GM21390 (cell line): Measurements from ENCODE around the gene RELN.

Experiments used
- ATAC-seq: cut with Tn5 transposase; IDR thresholded peaks from one replicate; pipeline ENCODE4 v1.9.1; 2021; ENCODE audit not compliant: unreplicated experiment

The RELN gene

DNA sequence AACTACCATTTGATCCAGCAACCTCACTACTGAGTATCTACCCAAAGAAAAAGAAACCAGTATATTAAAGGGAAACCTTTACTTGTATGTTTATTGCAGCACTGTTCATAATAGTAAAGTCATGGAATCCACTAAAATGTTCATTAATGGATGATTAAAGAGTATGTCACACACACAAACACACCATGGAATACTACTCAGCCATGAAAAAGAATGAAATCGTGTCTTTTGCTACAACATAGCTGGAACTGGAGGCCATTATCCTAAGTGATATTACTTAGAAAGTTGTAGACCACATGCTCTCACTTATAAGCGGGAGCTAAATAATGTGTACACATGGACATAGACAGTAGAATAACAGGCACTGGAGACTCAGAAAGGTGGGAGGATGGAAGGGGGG lies 340.4 kb downstream of the RELN start:
- ATAC-seq = no peak

DNA sequence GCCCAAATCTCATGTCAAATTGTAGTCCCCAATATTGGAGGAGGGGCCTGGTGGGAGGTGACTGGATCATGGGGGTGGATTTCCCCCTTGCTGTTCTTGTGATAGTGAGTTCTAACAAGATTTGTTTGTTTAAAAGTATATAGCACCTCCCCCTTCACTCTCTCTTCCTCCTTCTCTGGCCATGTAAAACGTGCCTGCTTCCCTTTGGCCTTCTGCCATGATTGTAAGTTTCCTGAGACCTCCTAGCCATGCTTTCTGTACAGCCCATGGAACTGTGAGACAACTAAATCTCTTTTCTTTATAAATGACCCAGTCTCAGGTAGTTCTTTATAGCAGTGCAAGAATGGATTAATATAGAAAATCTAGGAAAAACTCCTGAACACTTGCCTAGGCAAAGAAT lies 341.3 kb downstream of the RELN start:
- no peak for ATAC-seq

DNA sequence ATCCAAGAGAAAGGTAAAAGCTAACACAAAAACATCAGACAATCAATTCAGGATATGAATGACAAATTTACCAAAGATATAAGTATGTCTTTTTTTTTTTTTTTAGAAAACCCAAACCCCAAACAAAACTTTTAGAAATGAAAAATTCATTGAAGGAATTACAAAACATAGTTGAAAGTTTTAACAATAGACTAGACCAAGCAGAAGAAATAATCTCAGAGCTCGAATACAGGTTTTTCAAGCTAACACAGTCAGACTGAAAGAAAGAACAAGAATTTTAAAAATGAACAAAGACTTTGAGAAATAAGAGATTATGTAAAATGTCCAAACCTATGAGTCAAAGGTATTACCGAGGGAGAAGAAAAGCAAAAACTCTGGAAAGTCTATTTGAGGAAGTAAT lies 345.1 kb downstream of the RELN start:
- ATAC-seq = no peak

DNA sequence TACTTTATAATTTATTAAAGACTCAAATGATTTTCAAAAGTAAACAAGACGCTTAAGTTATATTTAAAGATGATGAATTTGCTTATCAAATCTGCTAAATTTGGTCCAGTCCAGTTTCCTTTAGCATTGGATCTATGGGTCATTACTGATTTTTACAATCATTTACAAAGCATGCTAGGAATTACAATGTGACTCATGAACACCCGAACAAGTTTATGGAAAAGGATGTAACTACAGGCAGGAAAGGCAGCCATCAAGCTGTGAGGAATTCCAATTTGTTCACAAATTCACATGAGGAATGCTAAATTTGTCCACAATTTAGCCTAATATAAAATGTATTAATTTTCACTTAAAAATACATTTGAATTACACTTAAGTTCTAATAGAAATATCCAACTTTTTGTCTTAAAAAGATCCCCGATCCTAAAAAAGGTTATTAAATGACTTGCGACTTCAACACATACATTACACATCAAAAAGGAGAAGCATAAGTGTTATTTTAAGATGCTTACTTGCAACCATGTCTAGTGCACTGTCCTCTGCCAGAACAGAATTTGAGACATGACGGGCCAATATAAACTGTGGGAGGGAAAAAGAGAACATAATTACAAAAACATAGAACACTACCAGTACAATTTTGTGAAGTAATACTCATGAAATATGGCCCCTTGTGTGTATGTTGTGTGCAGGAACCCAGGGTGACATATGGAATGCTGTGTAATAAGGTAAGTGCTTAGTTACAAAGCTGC lies 349.3 kb downstream of the RELN start:
- no peak for ATAC-seq

DNA sequence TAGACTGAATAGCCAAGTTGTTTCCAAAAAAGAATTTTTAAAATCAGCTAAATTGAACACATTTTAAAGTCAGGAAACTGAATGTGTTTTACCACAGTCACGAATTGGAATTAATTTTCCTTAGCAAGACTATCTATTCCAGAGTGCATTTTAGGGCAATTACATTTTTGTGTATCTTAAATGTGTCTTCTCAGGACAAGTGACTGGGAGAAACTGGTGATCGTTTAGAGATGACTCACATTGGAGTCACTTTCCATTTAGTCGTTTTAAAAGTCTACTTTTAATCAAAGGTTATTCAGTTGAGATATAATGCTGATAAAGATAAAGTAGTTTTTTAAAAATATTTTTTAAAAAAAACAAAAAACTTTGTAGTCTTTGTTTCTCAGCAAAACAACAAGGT lies 351.7 kb downstream of the RELN start:
- ATAC-seq = no peak

DNA sequence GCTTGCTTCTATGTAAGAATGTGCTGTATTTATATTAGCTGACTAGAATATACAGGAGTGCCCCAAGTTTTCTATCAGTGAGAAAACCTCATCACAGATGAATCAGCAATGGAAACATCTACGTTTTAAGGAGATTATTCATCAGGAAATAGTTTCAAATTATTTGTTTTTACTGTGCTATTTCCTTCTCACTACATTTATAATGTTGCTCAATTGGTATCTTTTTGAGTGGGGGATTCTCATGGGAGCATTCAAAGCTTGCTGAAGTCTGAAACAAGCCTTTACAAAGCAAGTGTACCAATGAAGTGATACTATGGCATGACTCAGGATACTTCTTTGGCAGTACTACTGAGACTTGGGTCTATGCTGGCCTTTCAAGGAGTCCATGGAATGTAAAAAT lies 352.4 kb downstream of the RELN start:
- no peak for ATAC-seq

DNA sequence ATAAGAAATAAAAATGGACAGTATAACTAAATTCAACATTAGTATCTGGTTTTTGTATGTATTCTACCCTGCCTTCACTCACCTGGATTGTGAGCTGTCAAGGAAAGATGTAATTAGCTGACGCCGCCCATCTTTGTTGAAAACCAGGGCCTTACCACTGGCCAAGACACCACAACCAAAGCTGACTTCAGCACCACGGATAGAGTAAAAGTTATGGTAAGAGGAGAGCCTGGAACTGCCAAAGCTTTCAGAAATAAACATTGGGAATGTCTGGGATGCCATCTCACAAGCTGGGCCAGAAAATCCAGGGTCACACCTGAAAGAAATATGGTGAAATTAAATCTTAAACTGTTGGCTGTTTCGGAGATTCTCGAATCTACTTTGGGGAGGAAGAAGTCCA lies 353.3 kb downstream of the RELN start:
- ATAC-seq = no peak

DNA sequence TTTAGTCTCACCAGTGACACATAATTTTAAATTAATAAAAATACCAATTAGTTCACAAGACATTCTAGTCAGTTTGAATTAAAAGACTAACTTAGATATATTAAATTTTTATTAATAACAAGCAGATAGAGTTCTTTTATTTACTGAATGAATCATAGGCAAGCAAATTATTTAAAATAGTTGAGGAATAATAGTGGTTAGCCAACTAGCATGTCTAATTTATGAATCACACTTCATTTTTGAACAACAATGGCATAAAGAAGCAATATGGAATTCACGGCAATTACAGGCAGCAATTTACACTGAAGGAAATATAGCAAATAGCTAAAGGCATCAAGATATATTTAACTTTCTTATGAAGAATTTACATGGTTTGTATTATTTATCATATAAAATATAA lies 356.5 kb downstream of the RELN start:
- ATAC-seq = no peak

DNA sequence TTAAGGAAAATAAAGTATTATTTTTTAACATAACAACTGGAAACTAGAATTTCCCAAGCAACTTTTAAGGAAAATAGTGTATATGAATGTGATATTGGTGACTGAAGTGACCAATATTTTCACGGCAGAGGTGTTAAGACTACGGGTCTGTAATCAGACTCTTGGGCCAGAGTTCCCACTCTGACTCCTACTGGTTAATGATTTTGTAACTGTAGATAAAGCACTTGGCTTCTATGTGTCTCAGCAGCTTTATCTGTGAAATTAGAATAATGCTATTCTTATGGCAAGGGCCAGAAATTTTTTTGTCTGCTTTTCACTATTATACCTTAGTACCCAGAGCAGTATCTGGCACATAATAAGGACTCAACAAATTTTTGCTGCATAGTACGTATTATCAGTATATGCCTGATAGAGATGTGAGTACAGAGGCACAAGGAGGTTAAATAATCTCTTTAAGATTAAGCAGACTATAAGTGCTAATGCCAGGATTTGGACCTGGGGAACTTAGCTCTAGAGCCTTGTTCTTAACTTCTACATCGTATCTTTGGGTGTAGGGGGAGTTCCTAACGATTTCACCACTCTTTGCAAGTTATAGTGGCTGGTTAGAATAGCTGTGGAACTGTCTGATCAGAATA lies 357.3 kb downstream of the RELN start:
- no peak for ATAC-seq

DNA sequence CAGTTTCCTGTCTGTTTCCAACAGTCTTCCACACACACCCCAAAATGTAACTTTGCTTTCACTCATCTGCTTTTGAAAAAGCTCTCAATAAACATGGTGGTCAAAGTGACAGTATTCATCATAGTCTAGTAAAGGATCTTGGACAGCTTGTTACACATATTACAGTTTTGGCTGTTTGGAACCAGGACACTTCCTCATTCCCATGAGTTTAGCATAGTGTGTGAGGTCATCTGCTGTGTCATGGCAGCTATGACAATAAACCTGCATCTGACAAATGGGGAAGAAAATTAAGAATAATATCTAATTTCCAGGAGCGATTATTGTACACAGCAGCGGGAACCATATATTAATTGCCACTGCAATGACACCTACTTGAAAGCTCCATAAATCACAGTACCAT lies 359.1 kb downstream of the RELN start:
- ATAC-seq = no peak

DNA sequence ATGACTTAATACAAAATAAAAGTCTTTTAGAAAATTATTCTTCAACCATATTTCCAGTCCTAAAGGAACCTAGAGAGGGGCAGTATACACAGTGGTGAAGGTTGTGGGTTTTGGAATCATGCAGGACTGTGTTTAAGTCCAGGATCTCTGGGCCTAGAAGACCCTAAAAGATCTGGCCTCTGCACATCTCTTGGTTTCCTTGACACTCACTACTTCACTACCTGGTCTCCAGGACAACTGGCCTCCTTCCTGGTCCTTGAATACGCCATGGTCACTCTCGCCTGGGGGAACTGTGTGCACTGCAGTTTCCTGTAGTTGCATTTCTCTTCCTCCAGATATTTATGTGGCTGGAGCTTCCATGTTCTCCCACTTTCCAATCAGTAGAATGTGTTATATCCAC lies 360.7 kb downstream of the RELN start:
- no peak for ATAC-seq

DNA sequence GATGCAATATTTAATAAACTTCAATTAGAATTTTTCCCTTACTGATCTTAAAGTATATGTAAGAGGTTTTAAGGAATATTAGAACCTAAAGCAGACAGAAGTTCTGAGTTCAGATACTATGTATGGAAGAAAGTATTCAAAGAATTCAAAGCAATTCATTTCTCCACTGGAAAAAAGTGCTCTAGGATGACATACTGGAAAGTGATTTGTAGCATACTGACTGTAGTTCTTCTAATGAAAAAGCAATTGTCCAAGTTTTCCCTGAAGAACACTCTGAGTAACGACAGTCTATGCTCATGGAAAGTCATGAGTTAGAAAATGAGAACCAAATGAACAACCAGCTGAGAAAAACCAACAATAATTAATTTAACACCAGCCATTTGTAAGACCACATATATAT lies 362.7 kb downstream of the RELN start:
- ATAC-seq = no peak

DNA sequence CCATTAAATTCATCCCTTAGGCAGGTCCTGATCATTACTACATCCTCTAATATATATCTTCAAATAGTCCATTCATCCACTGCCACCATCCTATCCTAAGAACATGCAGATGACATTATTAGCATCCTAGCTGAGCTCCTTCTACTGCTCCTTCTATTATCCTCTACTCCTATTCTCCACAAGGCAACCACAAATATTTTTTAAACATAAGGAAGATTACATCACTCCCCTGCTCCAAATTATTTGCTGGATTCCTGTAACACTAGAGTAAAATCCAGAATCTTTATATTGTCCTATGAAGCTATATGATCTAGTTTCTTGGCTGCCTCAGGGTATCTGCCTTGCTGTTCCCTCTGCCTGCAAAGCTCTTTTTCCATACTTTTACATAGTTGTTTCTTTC lies 367.2 kb downstream of the RELN start:
- ATAC-seq = no peak

DNA sequence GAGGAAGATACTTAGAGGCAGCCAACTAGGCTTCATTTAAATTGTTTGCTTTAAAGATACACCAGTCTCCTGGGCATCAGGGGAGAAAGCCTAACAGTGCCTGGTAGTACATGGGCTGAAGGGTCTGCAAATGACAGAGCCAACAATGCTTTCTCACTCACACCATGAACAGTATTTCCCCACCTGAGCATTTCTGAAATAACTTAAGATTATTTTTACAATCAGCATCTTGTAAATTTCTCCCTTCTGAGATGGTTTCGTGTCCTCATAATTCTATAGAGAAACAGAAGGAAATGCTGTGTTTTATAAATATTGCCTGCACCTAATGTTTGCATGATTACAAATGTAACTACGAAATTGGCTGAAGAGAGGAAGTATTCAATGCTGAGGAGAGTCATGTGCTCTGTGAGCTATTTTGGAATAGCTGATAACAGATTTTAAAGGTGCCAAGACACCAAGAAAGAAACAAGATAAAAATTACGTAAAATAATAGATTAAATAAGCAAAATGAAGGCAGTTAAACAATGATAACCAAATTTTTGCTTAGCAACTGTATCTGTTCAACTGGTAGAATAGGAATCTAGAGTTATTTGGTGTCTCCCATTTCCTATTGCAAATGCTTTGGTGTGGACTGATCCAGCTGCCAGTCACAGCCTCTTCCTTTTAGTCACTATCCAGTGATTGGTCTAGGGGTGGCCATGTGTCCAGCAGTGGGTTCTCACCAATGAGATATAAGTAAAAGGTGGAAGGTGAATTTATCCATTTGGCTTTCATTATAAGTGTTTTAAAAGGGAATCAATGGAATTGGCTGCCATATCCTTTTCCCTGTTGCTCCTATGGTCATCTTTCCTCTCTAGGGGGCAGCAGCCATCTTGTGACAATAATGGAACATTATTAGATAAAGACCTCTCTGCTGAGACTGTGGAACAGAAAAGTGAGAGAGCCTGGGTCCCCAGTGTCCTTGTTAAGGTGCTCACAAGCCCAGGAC lies 375.5 kb downstream of the RELN start:
- ATAC-seq = no peak

DNA sequence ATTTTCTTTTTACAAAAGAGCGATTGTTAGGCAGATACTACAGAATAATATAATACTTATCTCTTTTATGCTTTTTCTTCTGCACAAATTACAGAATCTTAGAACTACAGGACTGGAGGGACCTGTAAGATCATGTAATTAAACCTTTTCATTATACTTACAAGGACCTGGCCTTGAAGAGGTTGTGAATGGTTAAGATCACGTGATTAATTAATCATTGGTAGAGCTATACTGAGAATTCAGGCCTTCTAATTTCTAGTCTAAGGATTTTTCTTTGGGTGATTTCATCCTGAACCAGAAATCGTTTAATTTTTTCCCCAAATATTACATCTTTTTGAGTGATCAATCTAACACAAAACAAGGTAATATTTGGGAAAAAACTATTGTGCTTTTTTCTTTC lies 379.7 kb downstream of the RELN start:
- no peak for ATAC-seq

DNA sequence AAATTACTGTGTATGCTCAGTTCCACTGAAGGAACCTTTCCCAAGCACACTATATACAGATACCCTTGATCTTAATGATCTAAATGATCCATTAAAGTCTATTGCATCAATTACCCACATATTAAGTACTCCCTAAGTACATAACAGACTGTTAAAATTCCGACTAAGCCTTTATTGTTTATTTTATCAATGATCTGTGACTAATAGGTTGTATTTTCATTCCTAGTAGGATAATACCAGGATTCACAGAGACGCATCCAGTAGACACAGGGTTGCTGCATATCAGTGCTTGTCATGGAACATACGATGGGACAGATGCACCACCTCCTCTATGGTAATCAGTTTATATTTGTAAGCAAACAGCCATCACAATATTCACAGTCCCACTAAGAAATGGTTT lies 383.8 kb downstream of the RELN start:
- no peak for ATAC-seq

DNA sequence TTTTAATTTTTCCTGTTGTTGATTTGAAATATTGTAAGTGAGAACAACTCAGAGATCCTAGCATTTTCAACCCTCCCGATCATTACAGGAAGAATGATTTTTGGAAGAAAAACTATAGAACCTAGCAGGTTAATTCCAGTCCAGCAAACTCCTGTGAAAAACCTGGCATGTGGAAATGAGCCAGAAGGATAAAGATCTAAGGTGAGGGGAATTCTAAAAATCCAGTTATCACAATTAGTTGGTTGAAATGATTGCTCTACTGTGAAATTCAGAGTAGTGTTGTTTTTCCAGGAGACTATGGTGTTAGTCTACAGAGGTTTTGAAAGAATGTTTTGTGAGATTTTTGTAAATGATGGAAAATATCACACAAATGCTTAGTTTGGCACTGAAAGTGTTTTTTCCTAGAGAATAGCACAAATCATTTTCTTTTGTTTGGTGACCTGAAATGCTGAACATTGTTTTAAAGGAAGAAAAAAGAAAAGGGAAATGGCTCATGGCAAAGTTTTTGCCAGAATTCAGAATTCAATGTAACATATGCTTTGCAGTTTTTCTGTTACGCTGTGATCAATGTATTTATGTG lies 391.0 kb downstream of the RELN start:
- ATAC-seq = no peak

DNA sequence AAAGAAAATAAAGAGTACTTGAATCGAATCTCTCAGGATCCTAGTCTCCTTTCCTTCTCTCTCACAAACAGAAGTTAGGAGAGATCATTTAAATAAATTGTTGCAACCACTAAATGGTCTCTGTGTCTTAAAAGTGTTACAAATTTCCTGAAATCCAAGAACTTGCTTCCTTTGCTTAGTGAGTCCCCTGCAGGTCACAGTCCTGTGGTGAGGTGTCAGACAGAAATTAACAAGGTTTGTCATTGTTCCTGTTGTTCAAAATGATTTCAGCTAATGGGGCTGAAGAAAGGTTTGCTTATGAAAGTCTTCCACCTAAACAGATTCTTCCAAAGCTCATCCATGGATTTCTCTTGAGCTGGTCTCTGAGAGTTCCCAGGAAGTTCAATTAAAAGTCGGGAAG lies 391.9 kb downstream of the RELN start:
- ATAC-seq = no peak

DNA sequence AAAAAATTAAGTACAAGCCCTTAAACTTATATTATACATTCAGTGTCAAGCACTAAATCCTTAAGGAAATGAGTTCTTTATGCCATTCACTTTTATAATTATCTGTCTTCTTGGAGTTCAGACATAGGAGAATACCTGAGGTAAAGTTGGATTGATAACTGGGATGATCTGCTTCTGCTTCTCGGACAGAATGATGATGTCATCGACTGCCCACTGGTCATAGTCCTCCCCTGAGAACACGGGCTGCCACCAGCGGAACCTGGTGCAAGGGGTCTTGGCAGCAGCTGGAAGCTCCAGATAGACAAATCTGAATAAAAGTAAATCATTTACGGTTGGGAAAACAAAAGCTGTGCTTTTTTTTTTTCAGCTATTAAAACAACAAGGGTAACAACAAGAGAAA lies 395.3 kb downstream of the RELN start:
- ATAC-seq = no peak

DNA sequence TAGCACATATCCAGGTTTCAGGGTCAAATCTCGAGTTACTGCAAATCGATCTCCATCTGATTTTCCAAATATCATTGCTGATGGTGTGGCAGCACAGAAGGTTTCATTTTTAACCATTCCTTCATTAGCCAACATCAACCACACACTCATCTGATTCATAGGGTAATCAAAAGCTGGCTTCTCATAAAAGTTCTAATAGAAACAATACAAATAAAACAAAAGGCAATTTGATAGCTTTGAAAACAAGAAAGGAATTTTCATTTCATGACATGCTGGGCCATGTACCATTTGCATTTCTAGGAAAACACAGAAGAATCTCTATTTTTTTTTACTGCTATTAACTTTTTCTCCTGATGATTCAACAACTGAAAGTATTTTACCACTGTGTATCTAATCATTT lies 395.8 kb downstream of the RELN start:
- ATAC-seq = no peak

DNA sequence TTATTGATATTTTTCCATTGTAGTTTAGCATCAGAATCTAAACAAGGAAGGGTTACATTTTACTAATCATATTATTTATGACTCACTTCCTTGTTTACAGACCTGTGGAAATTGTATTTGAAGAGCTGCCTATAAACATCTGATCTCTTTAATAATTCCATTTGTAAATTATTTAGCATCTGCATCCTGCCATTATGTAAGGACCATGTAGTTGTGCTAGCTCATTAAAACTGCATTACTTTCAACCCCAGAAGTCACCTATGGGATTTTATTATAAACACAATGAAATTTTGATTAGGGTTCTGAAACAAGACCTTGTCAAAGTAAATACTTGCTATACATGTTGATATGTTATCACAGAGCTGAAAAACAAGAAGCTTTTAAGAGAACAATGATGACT lies 396.6 kb downstream of the RELN start:
- no peak for ATAC-seq

DNA sequence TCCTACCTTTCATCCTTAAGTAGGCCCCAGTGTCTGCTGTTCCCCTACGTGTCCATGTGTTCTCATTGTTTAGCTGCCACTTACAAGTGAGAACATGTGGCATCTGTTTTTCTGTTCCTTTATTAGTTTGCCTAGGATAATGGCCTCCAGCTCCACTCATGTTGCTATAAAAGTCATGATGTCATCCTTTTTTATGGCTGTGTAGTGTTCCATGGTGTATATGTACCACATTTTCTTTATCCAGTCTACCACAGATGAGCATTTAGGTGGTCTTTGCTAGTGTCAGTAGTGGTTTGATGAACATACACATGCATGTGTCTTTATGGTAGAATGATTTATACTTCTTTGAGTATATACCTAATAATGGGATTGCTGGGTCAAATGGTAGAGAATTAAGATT lies 397.3 kb downstream of the RELN start:
- no peak for ATAC-seq
